Left lobe of liver (tissue), 2 donors: ENCODE data around the gene IST1. TPM values are rescaled to one million over a fixed set of nuclear protein-coding genes. Genes with fewer than 3 reads are reported as not detected.
"Not testable (repeated sequence)": the region's sequence is repeated elsewhere in the genome, so short reads cannot be mapped to it uniquely, and the experiment has no call there.

Source experiments
- ATAC-seq: fragments of 200-7000 bp; cut with Tn5 transposase; one replicate; pipeline ENCODE4 v1.9.1; 2020; ENCODE audit warnings: mild to moderate bottlenecking, moderate library complexity
- DNase-seq: peaks from one replicate; pipeline ENCODE4 v3.0.0-alpha.2; 2020; ENCODE audit warnings: low spot score
- total RNA-seq: library from RNA; stranded (reverse); gene quantifications from one replicate; pipeline ENCODE4 v1.2.1, GENCODE V29; 2021
- donor health status: DM: no; HTN: no; CAD: no; lungs with moderate emphysema.
- donor health status: DM: no; HTN: yes; CAD: no.

The IST1 gene
- total RNA-seq, result 56.2 TPM

GRCh38 chr16:71894921-71895678 is at the start of gene IST1:
Gene IST1 (plus strand): TSS chr16:71895531. CDS start chr16:71915641, 20,110 bp downstream.
- ATAC-seq, result peak; percentile 94
- DNase-seq, result peak; percentile 98

DNA sequence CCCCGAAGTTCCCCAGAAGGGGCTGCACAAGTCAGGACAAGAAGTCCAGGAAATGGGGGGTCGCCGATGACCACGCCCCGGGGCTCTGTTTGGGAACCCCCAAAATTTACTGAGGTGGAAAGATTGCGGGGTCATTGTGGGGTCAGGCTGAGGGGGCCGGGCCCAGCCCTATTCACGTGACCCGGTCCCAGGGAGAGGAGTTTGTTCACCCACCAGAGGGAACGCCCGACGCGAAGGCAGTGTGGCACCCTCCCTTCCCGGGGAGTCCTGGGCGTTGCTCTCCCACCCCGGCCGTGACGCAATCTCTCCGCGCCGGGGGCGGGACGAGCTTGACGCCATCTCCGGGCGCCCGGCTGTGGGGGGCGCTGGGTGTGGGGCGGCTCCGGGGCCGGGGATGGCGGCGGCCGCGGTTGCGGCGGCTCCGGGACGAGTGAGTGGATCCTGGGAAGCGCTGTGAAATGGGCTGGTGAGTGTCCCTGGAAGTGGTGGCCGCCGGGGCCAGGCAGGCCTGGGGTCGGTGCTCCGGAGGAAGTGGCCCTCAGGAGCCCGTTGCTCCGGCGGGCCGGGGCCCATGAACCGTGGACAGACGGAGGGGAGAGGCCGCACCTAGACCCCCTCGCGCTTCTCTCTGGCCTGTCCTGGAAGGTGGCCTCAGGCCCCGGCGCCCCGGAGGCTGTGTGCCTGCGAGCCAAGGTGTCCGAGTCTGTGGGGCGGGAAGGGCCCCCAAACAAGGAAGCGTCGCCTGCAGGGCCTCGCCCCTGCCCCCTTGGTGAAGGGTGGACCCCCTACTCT is 49.5 kb upstream of the IST1 start, which contains the start of gene ATXN1L:
ATXN1L (plus strand) TSS at position 338 of the 792 bp plus-strand sequence. CDS start 3,765 bp downstream, outside the sequence.
- DNase-seq (peak; percentile 93), ATAC-seq (peak; percentile 97)

- peak; percentile 8 for ATAC-seq
- DNase-seq, result no peak
These were observed 48.9 kb upstream of the IST1 start for GRCh38 chr16:71846431-71846830.

DNA sequence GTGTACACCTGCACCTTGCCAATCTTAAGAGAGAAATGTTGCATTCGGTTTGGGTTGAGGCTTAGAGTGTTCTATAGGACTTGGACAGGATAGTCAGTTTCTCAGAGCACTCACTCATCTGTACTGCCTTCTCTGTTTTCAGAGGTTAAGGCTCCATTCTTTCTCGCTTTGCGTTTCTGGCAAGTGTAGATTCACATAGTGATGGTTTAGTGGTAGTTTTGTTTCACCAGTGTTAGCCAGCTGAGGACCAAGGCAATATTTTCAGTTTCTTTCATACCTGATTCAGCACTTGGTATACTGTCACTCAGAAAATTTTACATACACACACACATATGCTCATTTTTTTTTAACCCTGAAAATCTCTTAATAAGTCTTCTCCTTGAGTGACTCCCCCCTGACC is 48.2 kb upstream of the IST1 start:
- DNase-seq (no peak), ATAC-seq (no peak)

- no peak for ATAC-seq
These were observed 46.7 kb upstream of the IST1 start for GRCh38 chr16:71848622-71849021.

GRCh38 chr16:71851746-71852145 is 43.6 kb upstream of the IST1 start:
- ATAC-seq, result no peak
- no peak for DNase-seq

More at GRCh38 chr16:71848622-71849021, 46.7 kb upstream of the IST1 start:
- no peak for DNase-seq

DNA sequence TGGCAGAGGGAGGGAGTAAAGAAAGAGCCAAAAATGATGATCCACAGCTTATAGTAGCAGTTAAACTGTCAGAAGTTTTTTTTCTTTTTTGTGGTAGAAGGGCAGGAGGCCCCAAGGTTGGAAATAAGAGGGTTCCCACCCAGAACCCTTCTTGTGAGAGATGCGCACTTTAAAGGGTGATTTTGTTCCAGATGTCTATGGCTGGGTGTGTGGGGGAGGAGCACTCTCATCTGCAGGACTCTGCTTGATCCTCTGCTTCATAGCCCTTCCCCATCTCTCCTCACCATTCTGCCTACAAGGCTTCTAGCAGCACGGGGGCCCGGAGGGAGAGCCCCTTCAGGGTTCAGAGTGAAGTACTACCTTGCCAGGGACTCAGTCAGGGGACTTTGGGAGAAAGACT is 43.2 kb upstream of the IST1 start:
- DNase-seq (no peak), ATAC-seq (no peak)

- no peak for ATAC-seq
- DNase-seq, result no peak
These were observed 42.8 kb upstream of the IST1 start for GRCh38 chr16:71852561-71852960.

DNA sequence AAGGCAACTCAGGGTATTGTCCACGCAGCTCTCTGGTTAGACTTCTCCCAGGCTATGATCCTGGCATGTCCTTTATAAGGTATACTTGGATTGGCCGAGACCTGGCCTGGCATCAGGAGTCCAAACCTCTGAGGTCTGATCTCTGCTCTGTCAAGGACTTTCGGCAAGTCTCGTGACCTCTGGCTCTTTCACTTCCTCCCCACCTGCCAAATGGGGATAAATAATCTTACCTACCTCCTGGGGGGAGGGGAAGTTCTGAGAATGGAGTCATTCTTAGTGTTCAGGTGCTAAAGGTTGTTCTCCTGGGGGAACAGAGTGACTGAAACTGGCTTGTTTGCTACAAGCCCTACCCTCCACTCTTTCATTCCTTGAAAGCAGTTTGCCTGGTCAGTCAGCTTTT is 41.9 kb upstream of the IST1 start:
- ATAC-seq, result no peak
- DNase-seq, result no peak

GRCh38 chr16:71854369-71854948 is 40.9 kb upstream of the IST1 start:
- no peak for DNase-seq
- ATAC-seq, result no peak

DNA sequence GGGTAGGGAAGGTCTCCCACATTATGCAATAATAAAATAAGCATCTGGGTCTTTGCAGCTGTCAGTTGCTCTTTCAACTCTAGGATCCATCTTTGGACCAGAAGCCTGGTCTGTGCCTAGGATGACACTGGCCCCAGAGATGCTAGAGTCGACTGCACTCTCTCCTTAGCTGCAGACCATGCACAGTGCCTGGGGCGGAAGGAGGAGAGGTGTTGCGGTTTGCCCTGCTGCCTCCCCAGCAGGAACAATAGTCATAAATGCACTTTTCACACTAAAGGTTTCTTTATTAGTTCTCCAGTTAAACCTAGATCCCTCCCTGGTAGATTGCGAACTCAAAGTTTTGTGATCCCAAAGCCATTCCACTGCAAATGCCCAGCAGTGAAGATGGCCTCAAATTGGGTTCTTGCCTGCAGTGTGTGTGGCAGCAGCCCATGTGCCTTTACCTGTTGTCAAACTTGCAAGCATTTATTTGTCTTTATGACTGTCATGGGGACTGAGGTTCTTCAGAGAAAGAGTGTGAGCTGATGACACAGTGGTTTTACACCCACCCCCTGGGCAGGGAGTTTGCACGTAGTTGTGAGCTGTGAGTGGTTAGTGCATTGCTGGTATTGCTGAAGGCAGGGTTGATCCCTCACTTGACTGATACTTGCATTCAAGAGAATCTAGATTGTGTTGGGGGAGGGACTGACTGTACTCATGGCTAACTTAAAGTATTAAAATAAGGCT is 39.2 kb upstream of the IST1 start:
- ATAC-seq, result no peak
- DNase-seq, result no peak

DNA sequence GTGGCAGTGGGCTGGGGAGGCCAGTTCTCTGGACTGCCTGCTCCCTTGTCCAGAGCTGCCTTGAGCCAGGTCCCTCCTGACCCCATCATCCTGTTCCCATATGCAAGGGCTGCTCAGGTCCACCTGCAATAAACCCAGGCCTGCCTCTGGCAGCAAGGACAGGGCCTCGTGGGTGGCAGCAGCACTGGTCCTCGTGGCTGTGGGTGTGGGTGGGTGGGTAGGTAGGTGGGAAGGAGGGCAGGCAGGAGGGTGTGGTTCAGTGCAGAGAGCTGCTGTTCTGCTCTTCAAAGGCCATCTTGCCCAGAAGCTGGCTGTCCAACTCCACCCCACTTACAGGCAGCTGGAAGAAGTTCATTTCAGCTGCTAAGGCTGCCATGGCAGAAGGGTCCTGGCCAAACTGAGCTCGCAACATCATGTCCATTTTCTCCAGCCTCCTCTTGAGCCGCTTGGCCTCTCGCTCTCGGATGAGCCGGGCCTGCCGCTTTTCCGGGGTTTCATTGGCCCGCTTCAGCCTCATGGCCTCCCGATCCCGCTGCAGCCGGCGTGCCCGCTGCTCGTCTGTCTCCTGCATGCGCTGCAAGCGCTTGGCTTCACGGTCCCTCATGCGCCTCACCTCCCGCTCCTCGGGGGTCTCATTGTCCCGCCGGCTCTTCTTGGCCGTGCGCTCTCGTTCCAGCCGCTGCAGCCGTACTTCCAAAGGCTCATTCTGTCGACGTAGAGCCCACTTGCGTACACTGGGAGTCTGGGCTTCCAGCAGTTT is 35.4 kb upstream of the IST1 start:
- no peak for ATAC-seq
- DNase-seq, result no peak

- ATAC-seq, result peak; percentile 91
- peak; percentile 65 for DNase-seq
These were observed 31.3 kb upstream of the IST1 start for GRCh38 chr16:71863995-71864394.

GRCh38 chr16:71865173-71865863 is 30.0 kb upstream of the IST1 start:
- no peak for ATAC-seq
- no peak for DNase-seq

GRCh38 chr16:71867175-71867574 is 28.2 kb upstream of the IST1 start:
- not testable (repeated sequence) for ATAC-seq, DNase-seq

GRCh38 chr16:71867939-71868338 is 27.4 kb upstream of the IST1 start:
- no peak for DNase-seq

DNA sequence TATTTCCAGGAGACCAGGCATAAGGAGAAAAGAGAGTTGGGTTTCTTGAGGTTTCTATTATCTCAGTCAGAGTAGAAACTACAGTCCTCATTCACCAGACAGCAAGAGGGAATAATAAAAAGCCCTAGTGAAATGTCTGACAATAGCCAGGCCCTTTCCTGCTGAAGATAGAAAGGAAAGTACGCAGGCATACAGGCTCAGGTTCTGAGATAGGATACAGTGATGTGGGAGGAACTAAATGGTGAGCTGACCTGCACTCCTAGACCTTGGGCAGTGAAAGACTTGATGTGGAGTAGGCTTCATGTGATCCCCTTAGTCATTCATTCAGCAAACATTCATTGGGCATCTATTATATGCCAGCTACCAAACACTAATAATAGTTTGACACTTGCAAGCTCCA is 26.2 kb upstream of the IST1 start:
- DNase-seq, result no peak
- ATAC-seq, result no peak

More at GRCh38 chr16:71867939-71868338, 27.4 kb upstream of the IST1 start:
- ATAC-seq, result no peak

DNA sequence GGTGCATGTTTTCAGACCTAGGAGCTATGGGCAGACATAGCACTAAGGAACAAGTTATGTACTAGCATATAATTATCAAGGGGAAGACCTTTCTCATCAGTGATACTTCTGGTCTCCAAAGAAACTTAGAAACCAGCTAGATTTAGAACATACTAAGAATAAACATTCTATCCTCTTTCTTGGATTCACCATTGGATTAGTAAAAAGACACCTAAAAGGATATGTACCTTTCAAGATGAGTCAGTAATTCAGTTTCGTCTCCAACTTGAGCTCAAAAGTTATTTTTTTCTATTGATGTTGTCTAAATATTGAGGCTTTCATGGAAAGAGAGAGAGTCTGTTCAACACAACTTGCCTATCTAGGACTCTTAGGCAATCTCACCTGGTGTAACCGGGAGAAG is 24.5 kb upstream of the IST1 start:
- DNase-seq (no peak), ATAC-seq (no peak)

- DNase-seq, result no peak
- no peak for ATAC-seq
These were observed 22.1 kb upstream of the IST1 start for GRCh38 chr16:71873199-71873598.

DNA sequence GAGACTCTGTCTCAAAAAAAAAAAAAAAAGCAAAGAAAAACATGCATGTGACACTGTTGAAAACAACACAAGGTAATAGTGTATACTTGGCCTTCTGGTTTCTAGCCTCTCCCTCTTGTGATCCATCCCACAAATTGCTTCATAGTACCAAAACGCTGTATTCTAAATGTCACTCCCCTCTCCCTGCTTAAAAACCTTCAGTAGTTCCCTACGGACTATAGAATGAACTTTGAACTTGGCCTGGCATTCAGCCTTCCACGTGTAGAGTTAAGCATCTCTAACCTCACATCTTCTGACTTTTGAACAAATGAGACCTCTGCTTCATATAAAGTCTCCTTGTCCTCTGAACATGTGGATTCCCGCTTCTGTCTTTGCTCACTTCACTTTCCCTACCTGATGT is 16.4 kb upstream of the IST1 start:
- ATAC-seq (no peak), DNase-seq (no peak)
